Keratinocyte (primary cell): ENCODE results near the gene ST6GAL1.

Experiments
- CTCF ChIP-seq, 3 experiments: IDR thresholded peaks in 1 of 3; conservative IDR thresholded peaks in 1 of 3; optimal IDR thresholded peaks in 1 of 3; 2 replicates in 2 of 3; 3 replicates in 1 of 3; pipeline versions ENCODE3 to v1.5.1; 2011; ENCODE audit warnings: low read length in 3 of 3, mild to moderate bottlenecking in 3 of 3, moderate library complexity in 2 of 3, control low read depth in 1 of 3, inconsistent platforms in 1 of 3; ENCODE audit not compliant: insufficient read depth in 2 of 3; ENCODE audit errors: extremely low read depth in 1 of 3
- EZH2 ChIP-seq: IDR thresholded peaks from one replicate; pipeline ENCODE4 v1.6.1; 2012; ENCODE audit warnings: inconsistent platforms, mild to moderate bottlenecking, low read length, moderate library complexity

DNA sequence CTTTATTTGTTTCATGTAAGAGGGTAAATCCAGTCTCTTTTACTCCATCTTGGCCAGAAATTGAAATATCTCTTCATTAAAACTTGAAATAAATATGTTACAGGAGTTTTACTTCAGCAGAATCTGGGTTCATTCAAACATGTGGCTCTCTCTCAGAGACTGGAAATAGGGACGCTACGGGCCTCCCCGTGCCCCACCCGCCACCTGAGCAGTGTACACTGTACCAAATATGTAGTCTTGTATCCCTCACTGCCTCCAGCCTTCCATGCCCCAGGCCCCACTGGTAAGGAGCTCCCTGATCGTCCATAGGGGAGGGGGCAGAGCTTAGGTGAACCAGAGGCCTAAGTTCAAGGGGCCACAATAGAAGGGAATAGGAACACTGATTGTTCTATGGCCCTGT lies 172.9 kb downstream of the ST6GAL1 start:
- TF ChIP-seq CTCF (optimal IDR thresholded peaks at IDR 0.05 in 1 of 3, IDR thresholded peaks at IDR 0.05 in 1 of 3, conservative IDR thresholded peaks at IDR 0.05 in 1 of 3; ENCODE audit: extremely low read depth in 1 of 3, insufficient read depth in 2 of 3, low read length in 3 of 3) (no peak), EZH2 (no peak)
